Left ventricle myocardium inferior (tissue), 1 donor: Measurements from ENCODE around the gene DPF3. TPM values are rescaled to one million over a fixed set of nuclear protein-coding genes. Genes with fewer than 3 reads are reported as not detected.

ENCODE experiments used
- DNase-seq: peaks from one replicate; pipeline ENCODE4 v3.0.0-alpha.2; 2020
- H3K27ac ChIP-seq: fragments of 200-600 bp; replicated peaks from 2 replicates; pipeline ENCODE4 v1.8.0; 2021
- H3K27me3 ChIP-seq: fragments of 200-600 bp; 2 replicates; pipeline ENCODE4 v1.8.0; 2021; ENCODE audit warnings: low read depth
- H3K36me3 ChIP-seq: fragments of 200-600 bp; 2 replicates; pipeline ENCODE4 v1.8.0; 2021
- H3K4me1 ChIP-seq: fragments of 200-600 bp; 2 replicates; pipeline ENCODE4 v1.8.0; 2021
- H3K4me3 ChIP-seq: fragments of 200-600 bp; 2 replicates; pipeline ENCODE4 v1.8.0; 2021; ENCODE audit warnings: mild to moderate bottlenecking, moderate library complexity
- H3K9me3 ChIP-seq: fragments of 200-600 bp; replicated peaks from 2 replicates; pipeline ENCODE4 v1.8.0; 2021
- intact Hi-C: fragments of 100-400 bp; cut with micrococcal nuclease; formaldehyde crosslinking; loops from one replicate; pipeline ENCODE4 v1.11.0; 2022
- total RNA-seq: library from RNA; stranded (reverse); fragmentation: NEBNext Ultra II Directional; extraction: Animal tissue kit (Norgen Biotek cat#: 25700); gene quantifications from one replicate; pipeline ENCODE4 v1.2.1, GENCODE V29; 2021
- TF ChIP-seq, protein P1 (sequence below): fragments of 200-600 bp; IDR thresholded peaks from 2 replicates; pipeline ENCODE4 v1.8.0; 2021; ENCODE audit warnings: antibody characterized with exemption, mild to moderate bottlenecking, borderline replicate concordance
- donor health status: DM: no; HTN: yes; CAD: no; lungs with severe emphysema.

Gene DPF3
- total RNA-seq, 1 donor from 2014 or later, result 37.7 TPM

DNA sequence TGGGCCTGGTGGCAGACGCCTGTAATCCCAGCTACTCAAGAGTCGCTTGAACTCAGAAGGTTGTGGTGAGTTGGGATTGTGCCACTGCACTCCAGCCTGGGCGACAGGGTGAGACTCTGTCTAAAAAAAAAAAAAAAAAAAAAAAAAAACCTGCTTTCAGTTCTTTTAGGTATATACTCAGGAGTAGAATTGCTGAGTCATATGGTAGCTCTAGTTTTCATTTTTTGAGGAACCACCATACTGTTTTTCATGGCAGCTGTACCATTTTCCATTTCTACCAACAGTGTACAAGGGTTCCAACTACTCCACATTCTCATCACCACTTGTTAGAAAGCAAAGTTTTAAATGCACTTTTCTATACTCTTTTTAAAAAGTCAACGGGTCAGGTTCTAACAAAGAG, 119.8 kb downstream of the DPF3 start:
- Histone ChIP-seq H3K9me3 (peaks cover 6% of the 10 kb centered on the region), H3K4me1 (peaks cover 45% of the 10 kb centered on the region), H3K27ac (no peak overlapping the region), H3K27me3 (no peaks in the 10 kb centered on the region), H3K36me3 (no peaks in the 10 kb centered on the region), H3K4me3 (no peak overlapping the region)
- DNase-seq, result no peak
- intact Hi-C loops, result no loop called here
- TF ChIP-seq, protein P1, sequence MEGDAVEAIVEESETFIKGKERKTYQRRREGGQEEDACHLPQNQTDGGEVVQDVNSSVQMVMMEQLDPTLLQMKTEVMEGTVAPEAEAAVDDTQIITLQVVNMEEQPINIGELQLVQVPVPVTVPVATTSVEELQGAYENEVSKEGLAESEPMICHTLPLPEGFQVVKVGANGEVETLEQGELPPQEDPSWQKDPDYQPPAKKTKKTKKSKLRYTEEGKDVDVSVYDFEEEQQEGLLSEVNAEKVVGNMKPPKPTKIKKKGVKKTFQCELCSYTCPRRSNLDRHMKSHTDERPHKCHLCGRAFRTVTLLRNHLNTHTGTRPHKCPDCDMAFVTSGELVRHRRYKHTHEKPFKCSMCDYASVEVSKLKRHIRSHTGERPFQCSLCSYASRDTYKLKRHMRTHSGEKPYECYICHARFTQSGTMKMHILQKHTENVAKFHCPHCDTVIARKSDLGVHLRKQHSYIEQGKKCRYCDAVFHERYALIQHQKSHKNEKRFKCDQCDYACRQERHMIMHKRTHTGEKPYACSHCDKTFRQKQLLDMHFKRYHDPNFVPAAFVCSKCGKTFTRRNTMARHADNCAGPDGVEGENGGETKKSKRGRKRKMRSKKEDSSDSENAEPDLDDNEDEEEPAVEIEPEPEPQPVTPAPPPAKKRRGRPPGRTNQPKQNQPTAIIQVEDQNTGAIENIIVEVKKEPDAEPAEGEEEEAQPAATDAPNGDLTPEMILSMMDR, result no peak

DNA sequence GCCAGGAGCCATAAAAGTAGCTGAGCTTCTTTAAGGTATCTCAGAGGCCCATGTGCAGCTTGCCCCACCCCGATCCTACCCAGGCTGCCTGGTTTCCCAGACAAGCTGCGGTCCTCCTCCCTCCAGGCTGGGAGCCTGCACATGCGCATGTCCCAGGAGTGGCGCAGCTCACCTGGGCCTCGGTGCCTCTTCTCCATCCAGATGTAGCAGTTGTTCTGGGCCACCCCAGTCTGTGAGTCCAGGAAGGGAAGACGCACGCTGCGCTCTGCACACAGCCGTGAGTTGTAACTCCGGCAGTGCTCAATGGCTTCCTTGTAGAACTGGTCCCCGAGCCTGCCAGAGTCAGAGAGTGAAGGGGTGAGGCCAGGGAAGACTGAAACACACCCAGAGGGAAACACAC, 122.3 kb downstream of the DPF3 start:
- Histone ChIP-seq H3K4me3 (no peak overlapping the region), H3K9me3 (peaks cover 21% of the 10 kb centered on the region), H3K27me3 (no peaks in the 10 kb centered on the region), H3K36me3 (no peaks in the 10 kb centered on the region), H3K27ac (no peak overlapping the region), H3K4me1 (peaks cover 36% of the 10 kb centered on the region)
- TF ChIP-seq, protein P1, result no peak
- intact Hi-C loops, result no loop called here
- no peak for DNase-seq

DNA sequence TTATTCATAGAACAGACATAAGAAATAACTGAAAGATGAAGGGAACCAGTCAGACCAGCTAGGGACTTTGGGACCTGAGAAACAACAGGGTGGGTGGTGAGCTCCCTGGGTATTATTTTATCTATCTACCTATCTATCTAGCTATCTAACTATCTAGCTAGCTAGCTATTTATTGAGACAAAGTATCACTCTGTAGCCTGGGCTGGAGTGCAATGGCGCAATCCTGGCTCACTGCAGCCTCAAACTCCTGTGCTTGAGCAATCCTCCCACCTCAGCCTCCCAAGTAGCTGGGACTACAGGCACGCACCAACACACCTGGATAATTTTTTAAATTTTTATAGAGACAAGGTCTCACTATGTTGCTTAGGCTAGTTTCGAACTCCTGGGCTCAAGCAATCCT, 127.6 kb downstream of the DPF3 start:
- H3K27ac ChIP-seq, result no peak overlapping the region
- peaks cover 46% of the 10 kb centered on the region for H3K9me3 ChIP-seq
- TF ChIP-seq, protein P1, result no peak
- intact Hi-C loops, result no loop called here
- no peaks in the 10 kb centered on the region for H3K27me3 ChIP-seq
- no peaks in the 10 kb centered on the region for H3K36me3 ChIP-seq
- no peaks in the 10 kb centered on the region for H3K4me1 ChIP-seq
- no peak for DNase-seq
- no peak overlapping the region for H3K4me3 ChIP-seq

DNA sequence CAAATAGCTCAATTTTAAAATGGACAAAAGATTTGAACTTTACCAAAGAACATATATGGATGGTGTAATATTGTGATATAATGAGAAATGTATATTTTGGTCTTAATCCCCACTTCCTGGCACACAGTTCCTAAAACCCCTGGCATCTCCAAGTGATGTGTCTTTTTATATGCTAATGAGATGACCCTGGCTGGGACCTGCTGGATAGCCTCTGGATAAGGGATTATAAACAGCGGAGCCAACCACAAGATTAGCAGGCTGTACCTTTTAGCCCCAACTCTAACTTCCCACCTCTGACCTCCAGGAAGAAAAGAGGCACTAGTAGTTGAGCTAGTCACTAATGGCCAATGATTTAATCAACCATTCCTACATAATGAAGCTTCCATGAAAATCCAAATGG, 130.0 kb downstream of the DPF3 start:
- intact Hi-C loops, result no loop called here
- H3K36me3 ChIP-seq, result peaks cover 9% of the 10 kb centered on the region
- TF ChIP-seq, protein P1, result no peak
- no peaks in the 10 kb centered on the region for H3K27me3 ChIP-seq
- no peaks in the 10 kb centered on the region for H3K4me1 ChIP-seq
- no peak overlapping the region for H3K4me3 ChIP-seq
- no peak for DNase-seq
- peaks cover 70% of the 10 kb centered on the region for H3K9me3 ChIP-seq
- no peak overlapping the region for H3K27ac ChIP-seq

DNA sequence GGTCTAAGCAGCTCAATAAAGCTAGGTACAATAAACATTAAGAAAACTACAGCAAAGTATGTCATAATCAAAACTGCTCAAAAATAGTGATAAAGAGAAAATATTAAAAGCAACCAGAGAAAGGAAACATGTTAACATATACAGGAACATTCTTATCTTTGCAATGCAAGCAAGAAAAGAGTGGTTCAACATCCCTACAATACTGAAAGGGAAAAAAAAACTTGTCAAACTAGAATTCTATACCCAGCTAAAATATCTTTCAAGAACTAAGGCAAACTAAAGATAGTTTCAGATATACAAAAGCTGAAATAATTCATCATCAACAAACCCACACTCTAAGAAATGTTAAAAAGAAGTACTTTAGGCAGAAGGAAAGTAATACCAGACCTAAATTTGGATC, 134.2 kb downstream of the DPF3 start:
- H3K4me3 ChIP-seq, result no peak overlapping the region
- intact Hi-C loops, result no loop called here
- H3K4me1 ChIP-seq, result peaks cover 7% of the 10 kb centered on the region
- H3K36me3 ChIP-seq, result peaks cover 9% of the 10 kb centered on the region
- H3K27me3 ChIP-seq, result no peaks in the 10 kb centered on the region
- H3K27ac ChIP-seq, result no peak overlapping the region
- DNase-seq, result no peak
- TF ChIP-seq, protein P1, result no peak
- peaks cover 60% of the 10 kb centered on the region for H3K9me3 ChIP-seq

DNA sequence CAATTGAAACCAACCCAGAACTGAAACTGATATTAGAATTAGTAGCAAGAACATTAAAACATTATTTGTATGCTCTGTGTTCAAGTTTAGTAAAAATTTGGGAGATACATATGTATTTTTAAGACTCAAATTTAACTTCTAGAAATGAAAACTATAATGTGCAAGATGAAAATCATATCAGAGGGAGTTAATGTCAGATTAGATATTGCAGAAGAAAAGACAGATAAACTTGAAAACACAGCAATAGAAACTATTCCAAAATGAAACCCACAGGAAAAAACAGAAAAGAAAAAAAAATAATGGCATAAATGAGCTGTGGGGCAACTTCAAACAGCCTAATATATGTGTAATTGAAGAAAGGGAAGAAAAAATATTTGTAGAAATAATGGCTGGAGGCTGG, 134.9 kb downstream of the DPF3 start:
- no peak overlapping the region for H3K27ac ChIP-seq
- DNase-seq, result no peak
- H3K27me3 ChIP-seq, result no peaks in the 10 kb centered on the region
- peaks cover 9% of the 10 kb centered on the region for H3K36me3 ChIP-seq
- TF ChIP-seq, protein P1, result no peak
- peaks cover 10% of the 10 kb centered on the region for H3K4me1 ChIP-seq
- H3K4me3 ChIP-seq, result no peak overlapping the region
- peaks cover 60% of the 10 kb centered on the region for H3K9me3 ChIP-seq
- intact Hi-C loops, result no loop called here
